AG04450 (cell line): ENCODE data around the gene CHML. TPM values are rescaled to one million over a fixed set of nuclear protein-coding genes. Genes with fewer than 3 reads are reported as not detected.

Experiments used
- CTCF ChIA-PET: fragments of 300-600, 350-600 bp; formaldehyde crosslinking; extraction: SDS; loops from one replicate; lab custom pipeline; 2022; ENCODE audit warnings: antibody characterized with exemption, inconsistent platforms; lab: Charles Lee
- POLR2A ChIA-PET: fragments of 350-600 bp; formaldehyde crosslinking; extraction: SDS; loops from one replicate; lab custom pipeline; 2021; ENCODE audit warnings: antibody characterized with exemption, inconsistent platforms; lab: Yijun Ruan, JAX
- DNase-seq: peaks from one replicate; pipeline ENCODE4 v3.0.0-alpha.2; 2011; ENCODE audit warnings: low read depth, low spot score
- H3K27ac ChIP-seq: one replicate; pipeline ENCODE4 v1.5.1; 2012; ENCODE audit warnings: low read depth, low read length, control low read depth
- H3K27me3 ChIP-seq: one replicate; pipeline ENCODE4 v1.6.0; 2012; ENCODE audit warnings: low read length; ENCODE audit not compliant: control insufficient read depth, insufficient read depth
- H3K4me3 ChIP-seq: 2 replicates; pipeline ENCODE4 v1.5.1; 2011; ENCODE audit warnings: mild to moderate bottlenecking, low read depth, low read length, control low read depth
- H3K9me3 ChIP-seq: 2 replicates; pipeline ENCODE4 v1.5.1; 2012; ENCODE audit warnings: low read length; ENCODE audit not compliant: control insufficient read depth, insufficient read depth
- polyA plus RNA-seq: library from polyadenylated mRNA; depleted of rRNA; stranded (reverse); fragments of >200 nt; gene quantifications from 2 replicates; pipeline ENCODE4 v1.2.3, GENCODE V29; 2011
- TF ChIP-seq, protein P1 (sequence below): IDR thresholded peaks from 2 replicates; pipeline ENCODE4 v1.5.1; 2011; ENCODE audit warnings: low read depth, low read length, control low read depth, inconsistent platforms

Gene CHML
- polyA plus RNA-seq, 1 experiment = 17.1 TPM

GRCh38 chr1:241641773-241642592, 1.8 kb upstream of the CHML start:
- Histone ChIP-seq H3K4me3 (no peak overlapping the region), H3K9me3 (no peaks in the 10 kb centered on the region; the same call in 1 of the 2 replicates), H3K27me3 (no peaks in the 10 kb centered on the region), H3K27ac (no peak overlapping the region)
- ChIA-PET CTCF (interaction anchor here (0.7 to 2.8 kb wide), 3 partner anchors 15 to 1648 kb away, joined by 3 to 23 read pairs (median 3); no protein-coding TSS in a partner anchor), POLR2A (no interaction called here)
- no peak for DNase-seq
- TF ChIP-seq, protein P1, sequence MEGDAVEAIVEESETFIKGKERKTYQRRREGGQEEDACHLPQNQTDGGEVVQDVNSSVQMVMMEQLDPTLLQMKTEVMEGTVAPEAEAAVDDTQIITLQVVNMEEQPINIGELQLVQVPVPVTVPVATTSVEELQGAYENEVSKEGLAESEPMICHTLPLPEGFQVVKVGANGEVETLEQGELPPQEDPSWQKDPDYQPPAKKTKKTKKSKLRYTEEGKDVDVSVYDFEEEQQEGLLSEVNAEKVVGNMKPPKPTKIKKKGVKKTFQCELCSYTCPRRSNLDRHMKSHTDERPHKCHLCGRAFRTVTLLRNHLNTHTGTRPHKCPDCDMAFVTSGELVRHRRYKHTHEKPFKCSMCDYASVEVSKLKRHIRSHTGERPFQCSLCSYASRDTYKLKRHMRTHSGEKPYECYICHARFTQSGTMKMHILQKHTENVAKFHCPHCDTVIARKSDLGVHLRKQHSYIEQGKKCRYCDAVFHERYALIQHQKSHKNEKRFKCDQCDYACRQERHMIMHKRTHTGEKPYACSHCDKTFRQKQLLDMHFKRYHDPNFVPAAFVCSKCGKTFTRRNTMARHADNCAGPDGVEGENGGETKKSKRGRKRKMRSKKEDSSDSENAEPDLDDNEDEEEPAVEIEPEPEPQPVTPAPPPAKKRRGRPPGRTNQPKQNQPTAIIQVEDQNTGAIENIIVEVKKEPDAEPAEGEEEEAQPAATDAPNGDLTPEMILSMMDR = no peak

- TF ChIP-seq, protein P1 = no peak
- ChIA-PET POLR2A (interaction anchor here (0.6 to 1.5 kb wide), 6 partner anchors 14 to 838 kb away, joined by 3 to 7 read pairs (median 4); partner anchors contain the start of gene EXO1), CTCF (interaction anchor here (0.7 to 2.8 kb wide), 5 partner anchors 14 to 1647 kb away, joined by 3 to 23 read pairs (median 4); no protein-coding TSS in a partner anchor)
- no peak for DNase-seq
- Histone ChIP-seq H3K9me3 (no peaks in the 10 kb centered on the region; the same call in 1 of the 2 replicates), H3K4me3 (no peak overlapping the region; the same call in 1 of the 2 replicates), H3K27me3 (no peaks in the 10 kb centered on the region), H3K27ac (no peak overlapping the region)
Observed at GRCh38 chr1:241640867-241641622, 876 bp upstream of the CHML start.

DNA sequence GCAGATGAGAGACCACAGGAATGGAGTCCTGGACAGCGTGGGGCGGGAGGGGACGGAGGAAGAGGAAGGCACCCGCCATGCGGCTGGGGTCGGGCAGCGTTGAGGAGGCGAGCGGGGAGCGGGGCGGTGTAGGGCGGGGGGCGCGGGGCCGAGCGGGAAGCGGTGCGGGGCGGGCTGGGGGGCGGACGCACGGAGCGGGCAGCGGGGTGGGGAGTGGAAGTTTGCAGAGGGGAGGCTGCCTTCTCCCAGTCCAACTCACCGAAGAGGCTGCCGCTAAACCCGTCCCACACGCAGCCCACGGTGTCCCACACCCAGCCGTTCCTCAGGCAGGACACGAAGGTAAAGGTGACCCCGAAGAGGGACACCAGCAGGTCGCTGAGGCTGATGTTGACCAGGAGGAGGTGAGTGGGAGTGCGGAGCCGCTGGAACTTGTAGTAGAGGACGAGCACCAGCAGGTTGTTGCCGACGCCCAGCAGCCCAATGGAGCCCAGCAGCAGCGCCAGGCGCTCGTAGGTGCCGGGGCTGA, 483 bp downstream of the CHML start:
- Histone ChIP-seq H3K27me3 (no peaks in the 10 kb centered on the region), H3K4me3 (peak overlapping the region; percentile 95), H3K27ac (peak overlapping the region; percentile 77), H3K9me3 (no peaks in the 10 kb centered on the region; the same call in 1 of the 2 replicates)
- POLR2A ChIA-PET = interaction anchor here (1.2 to 1.5 kb wide), 2 partner anchors 178 to 198 kb away, joined by 4 to 6 read pairs; no protein-coding TSS in a partner anchor
- CTCF ChIA-PET = interaction anchor here (1.3 to 2.8 kb wide), 2 partner anchors 14 to 28 kb away, joined by 4 to 23 read pairs; no protein-coding TSS in a partner anchor
- no peak for DNase-seq
- TF ChIP-seq, protein P1 = no peak

- ChIA-PET CTCF (interaction anchor here (0.8 to 0.9 kb wide), 2 partner anchors 13 to 28 kb away, joined by 3 to 5 read pairs; no protein-coding TSS in a partner anchor), POLR2A (no interaction called here)
- Histone ChIP-seq H3K9me3 (no peaks in the 10 kb centered on the region; the same call in 1 of the 2 replicates), H3K27me3 (no peaks in the 10 kb centered on the region), H3K27ac (no peak overlapping the region), H3K4me3 (peak overlapping the region; percentile 95)
- TF ChIP-seq, protein P1 = no peak
- DNase-seq = no peak
Observed at GRCh38 chr1:241638909-241639622, 1.1 kb downstream of the CHML start.
